ENCODE measurements around the gene VPS26B. TPM values are rescaled to one million over a fixed set of nuclear protein-coding genes. Genes with fewer than 3 reads are reported as not detected.

VPS26B gene
- total and polyA plus RNA-seq, 7 donors, result 22.8 to 53.7 (median 35.7) TPM

DNA sequence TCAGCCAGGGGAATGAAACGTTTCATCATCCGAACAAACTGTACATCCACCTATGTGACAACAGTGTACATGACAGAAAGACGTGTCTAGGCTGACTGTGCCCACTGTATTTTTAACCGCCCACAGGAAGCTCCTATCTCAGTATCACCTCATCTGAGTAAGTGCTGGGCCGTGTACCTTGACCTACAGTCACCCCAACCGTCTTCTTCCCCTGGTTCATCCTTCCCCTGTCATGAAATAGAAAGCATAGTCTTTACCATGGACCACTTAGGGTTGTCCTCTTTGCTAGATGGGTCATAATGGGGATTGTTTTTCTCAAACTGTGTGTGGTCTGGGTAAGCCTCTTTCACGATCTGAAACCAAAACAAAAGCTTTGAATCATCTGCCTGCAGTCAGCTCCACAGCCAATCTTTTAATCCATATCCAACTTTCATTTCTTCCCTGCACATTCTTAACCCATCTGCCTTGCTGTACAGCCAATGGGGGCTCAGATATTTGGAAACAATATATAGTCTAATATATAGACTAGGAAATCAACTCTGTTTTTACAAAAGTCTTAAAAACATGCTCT, 24.5 kb downstream of the VPS26B start:
- H3K36me3 ChIP-seq, result peaks cover 23 to 74% (median 58%) of the 10 kb centered on the region in 4 donors
- H3K4me3 ChIP-seq, result no peak overlapping the region
- peaks cover 0 to 17% (median 11%) of the 10 kb centered on the region in 4 donors for H3K4me1 ChIP-seq
- H3K27me3 ChIP-seq, result no peaks in the 10 kb centered on the region
- WGBS, 2 donors, result 74 to 76% methylated on average over 7 of the region's 7 CpGs
- intact Hi-C loops (cut with DNase I), result no loop called here
- TF ChIP-seq CTCF (IDR thresholded peaks at IDR 0.05), result no peak
- no peak for TF ChIP-seq EP300 (IDR thresholded peaks at IDR 0.05)
- TF ChIP-seq POLR2A (IDR thresholded peaks at IDR 0.05), result no peak
- no peak for TF ChIP-seq POLR2AphosphoS5 (IDR thresholded peaks at IDR 0.05)
- no peak for DNase-seq
- H3K27ac ChIP-seq, result no peak overlapping the region
- no peaks in the 10 kb centered on the region for H3K9me3 ChIP-seq

DNA sequence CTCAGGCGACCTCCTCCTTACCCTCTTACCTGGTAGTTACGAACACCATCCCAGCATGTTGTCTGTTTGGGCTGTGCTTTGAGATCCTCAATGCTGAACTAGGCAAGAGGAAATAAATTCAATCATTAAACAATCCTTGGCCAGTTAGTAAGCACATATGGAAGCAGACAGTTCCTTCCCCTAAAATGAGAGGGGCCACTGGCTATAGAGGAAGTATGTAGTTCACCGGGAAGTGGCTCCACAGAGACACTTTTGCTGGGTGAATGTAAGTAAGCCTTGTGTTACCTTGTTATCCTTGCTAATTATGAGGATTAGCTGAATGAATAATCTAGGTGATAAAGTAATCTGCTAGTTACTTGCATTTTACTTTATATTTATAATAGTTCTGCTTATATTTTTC, 25.8 kb downstream of the VPS26B start:
- Histone ChIP-seq H3K36me3 (peaks cover 23 to 61% (median 47%) of the 10 kb centered on the region in 4 donors), H3K4me3 (no peak overlapping the region), H3K4me1 (peaks cover 0 to 30% (median 21%) of the 10 kb centered on the region in 4 donors), H3K27ac (no peak overlapping the region), H3K27me3 (no peaks in the 10 kb centered on the region), H3K9me3 (no peaks in the 10 kb centered on the region)
- intact Hi-C loops (cut with DNase I), result loop anchor here (5.0 kb wide), 1 partner anchor 82 kb away; the partner anchor contains the start of gene GLB1L2
- WGBS, 2 donors, result 93 to 94% methylated on average over 3 of the region's 3 CpGs
- TF ChIP-seq EP300 (IDR thresholded peaks at IDR 0.05) (no peak), CTCF (IDR thresholded peaks at IDR 0.05) (no peak), POLR2AphosphoS5 (IDR thresholded peaks at IDR 0.05) (no peak), POLR2A (IDR thresholded peaks at IDR 0.05) (no peak)
- DNase-seq, result no peak

DNA sequence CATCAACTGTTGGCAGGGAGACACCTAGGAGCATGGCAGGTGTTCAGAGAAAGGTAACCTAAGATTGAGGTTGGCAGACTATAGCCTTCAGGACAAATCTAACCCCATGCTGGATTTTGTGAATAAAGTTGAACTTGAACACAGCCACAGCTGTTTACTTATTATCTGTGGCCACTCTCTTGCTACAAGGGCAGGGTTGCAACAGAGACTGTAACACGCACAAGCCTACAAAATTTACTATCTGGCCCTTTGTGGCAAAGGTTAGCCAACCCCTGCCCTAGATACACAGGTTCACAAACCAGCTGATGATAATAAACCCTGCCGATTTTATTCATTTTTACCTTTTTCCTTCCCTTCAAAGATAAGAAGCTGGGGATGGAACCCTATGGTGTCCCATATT, 26.2 kb downstream of the VPS26B start:
- intact Hi-C loops (cut with DNase I), result loop anchor here (5.0 kb wide), 1 partner anchor 82 kb away; the partner anchor contains the start of gene GLB1L2
- Histone ChIP-seq H3K4me1 (peaks cover 0 to 30% (median 21%) of the 10 kb centered on the region in 4 donors), H3K27me3 (no peaks in the 10 kb centered on the region), H3K36me3 (peaks cover 23 to 57% (median 43%) of the 10 kb centered on the region in 4 donors), H3K9me3 (no peaks in the 10 kb centered on the region), H3K27ac (no peak overlapping the region), H3K4me3 (no peak overlapping the region)
- WGBS, 2 donors, result 77 to 92% methylated on average over 2 of the region's 2 CpGs
- TF ChIP-seq EP300 (IDR thresholded peaks at IDR 0.05) (no peak), POLR2A (IDR thresholded peaks at IDR 0.05) (no peak), POLR2AphosphoS5 (IDR thresholded peaks at IDR 0.05) (no peak)
- no peak for DNase-seq

- DNase-seq, result no peak
- intact Hi-C loops (cut with DNase I), result loop anchor here (1.0 to 5.0 kb wide), 2 partner anchors 27 to 80 kb away; partner anchors contain the start of gene GLB1L2
- no peaks in the 10 kb centered on the region for H3K9me3 ChIP-seq
- no peaks in the 10 kb centered on the region for H3K27me3 ChIP-seq
- H3K4me3 ChIP-seq, result peak overlapping the region; percentile 66 to 97 (median 84)
- H3K36me3 ChIP-seq, result peaks cover 14 to 49% (median 28%) of the 10 kb centered on the region in 4 donors
- no peak for TF ChIP-seq CTCF (IDR thresholded peaks at IDR 0.05)
- TF ChIP-seq POLR2AphosphoS5 (IDR thresholded peaks at IDR 0.05), result no peak
- H3K4me1 ChIP-seq, result peaks cover 0 to 30% (median 21%) of the 10 kb centered on the region in 4 donors
- peak overlapping the region; percentile 76 to 82 (median 77) for H3K27ac ChIP-seq
- 1 to 5% methylated on average over 27 of the region's 27 CpGs for WGBS, 2 donors
Observed at GRCh38 chr11:134252346-134253187, 28.1 kb downstream of the VPS26B start.

Measured in sigmoid colon (tissue), 7 donors.